SU-DHL-6 (cell line): Measurements from ENCODE around the gene KDM6B.
A peak's percentile ranks its signal among the peaks of the same experiment; 100 is the strongest.

ENCODE experiments used
- H2AFZ ChIP-seq: fragments of 200-600 bp; sonication (generic); 2 replicates; pipeline ENCODE4 v1.6.1; 2014; ENCODE audit warnings: low read depth, mild to moderate bottlenecking, moderate library complexity, mixed read lengths, antibody characterized with exemption, low read length; ENCODE audit not compliant: severe bottlenecking
- H3F3A ChIP-seq: fragments of 200-600 bp; shearing (Covaris generic); 2 replicates; pipeline ENCODE4 v1.6.0; 2016; ENCODE audit warnings: antibody characterized with exemption, mild to moderate bottlenecking; ENCODE audit not compliant: insufficient read depth
- H3K27ac ChIP-seq: fragments of 200-600 bp; sonication (generic); 2 replicates; pipeline ENCODE4 v1.5.1; 2016; ENCODE audit warnings: low read depth, mild to moderate bottlenecking, low read length, moderate library complexity, mixed read lengths
- H3K27me3 ChIP-seq: fragments of 200-600 bp; sonication (generic), shearing (Covaris generic); 2 replicates; pipeline ENCODE4 v1.6.0; 2014; ENCODE audit warnings: mild to moderate bottlenecking, low read length
- H3K36me3 ChIP-seq: fragments of 200-600 bp; sonication (generic); 2 replicates; pipeline ENCODE4 v1.6.1; 2014; ENCODE audit warnings: mild to moderate bottlenecking, low read length, mixed read lengths
- H3K4me2 ChIP-seq: fragments of 300-600, 200-600 bp; shearing (Covaris generic), sonication (generic); 2 replicates; pipeline ENCODE4 v1.6.0; 2014; ENCODE audit warnings: low read length, low read depth, mild to moderate bottlenecking; ENCODE audit not compliant: poor library complexity, severe bottlenecking
- H3K4me3 ChIP-seq: fragments of 200-600 bp; sonication (generic); 2 replicates; pipeline ENCODE4 v1.5.1; 2014; ENCODE audit warnings: antibody characterized with exemption, low read length, mild to moderate bottlenecking, mixed read lengths; ENCODE audit not compliant: insufficient read depth, poor library complexity, severe bottlenecking
- H3K79me2 ChIP-seq: fragments of 200-600 bp; sonication (generic); 2 replicates; pipeline ENCODE4 v1.6.1; 2014; ENCODE audit warnings: mild to moderate bottlenecking, low read length, moderate library complexity; ENCODE audit not compliant: insufficient read depth
- H3K9ac ChIP-seq: fragments of 200-600 bp; sonication (generic); 2 replicates; pipeline ENCODE4 v1.7.0; 2014; ENCODE audit warnings: mild to moderate bottlenecking, low read length
- H3K9me2 ChIP-seq: fragments of 200-600 bp; sonication (generic); replicated peaks from 2 replicates; pipeline ENCODE4 v1.6.1; 2014; ENCODE audit warnings: low read length; ENCODE audit not compliant: insufficient read depth
- H3K9me3 ChIP-seq: fragments of 200-600 bp; sonication (generic); 2 replicates; pipeline ENCODE4 v1.6.1; 2014; ENCODE audit warnings: low read length, mixed read lengths; ENCODE audit not compliant: insufficient read depth
- H4K20me1 ChIP-seq: fragments of 200-600 bp; sonication (generic); 2 replicates; pipeline ENCODE4 v1.6.1; 2014; ENCODE audit warnings: low read depth, mild to moderate bottlenecking, antibody characterized with exemption, low read length, moderate library complexity, mixed read lengths
- EZH2phosphoT487 ChIP-seq: fragments of 200-600 bp; sonication (generic), shearing (Covaris generic); conservative IDR thresholded peaks from 2 replicates; pipeline ENCODE4 v1.6.1; 2018; ENCODE audit warnings: mild to moderate bottlenecking, antibody characterized with exemption, low read length, moderate library complexity, mixed read lengths
- TF ChIP-seq, protein P1 (sequence below): fragments of 200-600 bp; sonication (generic); IDR thresholded peaks from one replicate; pipeline ENCODE4 v1.5.1; 2017; ENCODE audit warnings: antibody characterized with exemption, mild to moderate bottlenecking, low read length, moderate library complexity; ENCODE audit not compliant: insufficient read depth, poor library complexity, severe bottlenecking

Gene KDM6B, protein sequence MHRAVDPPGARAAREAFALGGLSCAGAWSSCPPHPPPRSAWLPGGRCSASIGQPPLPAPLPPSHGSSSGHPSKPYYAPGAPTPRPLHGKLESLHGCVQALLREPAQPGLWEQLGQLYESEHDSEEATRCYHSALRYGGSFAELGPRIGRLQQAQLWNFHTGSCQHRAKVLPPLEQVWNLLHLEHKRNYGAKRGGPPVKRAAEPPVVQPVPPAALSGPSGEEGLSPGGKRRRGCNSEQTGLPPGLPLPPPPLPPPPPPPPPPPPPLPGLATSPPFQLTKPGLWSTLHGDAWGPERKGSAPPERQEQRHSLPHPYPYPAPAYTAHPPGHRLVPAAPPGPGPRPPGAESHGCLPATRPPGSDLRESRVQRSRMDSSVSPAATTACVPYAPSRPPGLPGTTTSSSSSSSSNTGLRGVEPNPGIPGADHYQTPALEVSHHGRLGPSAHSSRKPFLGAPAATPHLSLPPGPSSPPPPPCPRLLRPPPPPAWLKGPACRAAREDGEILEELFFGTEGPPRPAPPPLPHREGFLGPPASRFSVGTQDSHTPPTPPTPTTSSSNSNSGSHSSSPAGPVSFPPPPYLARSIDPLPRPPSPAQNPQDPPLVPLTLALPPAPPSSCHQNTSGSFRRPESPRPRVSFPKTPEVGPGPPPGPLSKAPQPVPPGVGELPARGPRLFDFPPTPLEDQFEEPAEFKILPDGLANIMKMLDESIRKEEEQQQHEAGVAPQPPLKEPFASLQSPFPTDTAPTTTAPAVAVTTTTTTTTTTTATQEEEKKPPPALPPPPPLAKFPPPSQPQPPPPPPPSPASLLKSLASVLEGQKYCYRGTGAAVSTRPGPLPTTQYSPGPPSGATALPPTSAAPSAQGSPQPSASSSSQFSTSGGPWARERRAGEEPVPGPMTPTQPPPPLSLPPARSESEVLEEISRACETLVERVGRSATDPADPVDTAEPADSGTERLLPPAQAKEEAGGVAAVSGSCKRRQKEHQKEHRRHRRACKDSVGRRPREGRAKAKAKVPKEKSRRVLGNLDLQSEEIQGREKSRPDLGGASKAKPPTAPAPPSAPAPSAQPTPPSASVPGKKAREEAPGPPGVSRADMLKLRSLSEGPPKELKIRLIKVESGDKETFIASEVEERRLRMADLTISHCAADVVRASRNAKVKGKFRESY (N-terminal part only)

DNA sequence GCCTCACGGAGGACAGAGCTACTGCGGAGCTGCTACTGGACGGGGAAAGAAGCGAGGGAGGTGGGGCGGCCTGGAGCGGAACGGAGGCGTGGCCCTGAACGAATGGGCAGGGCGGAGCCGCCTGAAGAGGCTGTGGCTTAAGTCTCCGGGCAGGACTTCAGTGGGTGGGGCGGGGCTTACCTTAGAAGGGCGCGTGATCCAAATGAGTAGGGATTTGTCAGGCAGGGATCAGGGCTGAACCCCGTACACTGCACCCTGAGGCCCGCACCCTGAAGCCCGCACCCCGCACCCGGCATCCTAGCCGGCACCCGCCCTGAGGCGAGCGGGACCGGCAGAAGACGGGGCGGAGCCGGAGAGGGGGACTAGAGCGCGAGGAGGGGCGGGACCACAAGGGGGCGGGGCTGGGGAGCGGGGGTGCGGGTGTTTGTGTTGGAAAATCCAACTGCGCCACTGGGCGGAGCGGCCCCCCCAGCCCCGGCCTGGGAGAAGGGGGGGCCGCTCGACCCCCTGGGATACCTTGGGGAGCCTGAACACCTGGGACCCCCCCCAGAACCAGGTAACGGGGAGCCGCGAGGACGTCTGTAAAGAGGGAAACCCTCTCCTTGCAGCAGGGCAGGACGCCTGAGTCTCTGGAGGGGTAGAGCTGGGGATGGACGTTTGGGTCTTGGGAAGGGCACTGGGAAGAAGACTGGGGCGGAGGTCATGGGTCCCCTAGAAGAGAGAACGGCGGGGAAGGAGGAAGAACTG, at the start of gene KDM6B:
KDM6B (plus strand) TSS at position 423 of the 747 bp plus-strand sequence. CDS start 11,338 bp downstream, outside the sequence.
- H3K9ac ChIP-seq, result peak within 1 kb of the TSS; percentile 71
- H3K9me3 ChIP-seq, result no peaks in the 10 kb centered on the region
- H3K9me2 ChIP-seq, result no peaks in the 10 kb centered on the region
- H3K4me3 ChIP-seq, result peak within 1 kb of the TSS; percentile 81
- no peaks in the 10 kb centered on the region for H3K79me2 ChIP-seq
- no peak for TF ChIP-seq EZH2phosphoT487
- TF ChIP-seq, protein P1, sequence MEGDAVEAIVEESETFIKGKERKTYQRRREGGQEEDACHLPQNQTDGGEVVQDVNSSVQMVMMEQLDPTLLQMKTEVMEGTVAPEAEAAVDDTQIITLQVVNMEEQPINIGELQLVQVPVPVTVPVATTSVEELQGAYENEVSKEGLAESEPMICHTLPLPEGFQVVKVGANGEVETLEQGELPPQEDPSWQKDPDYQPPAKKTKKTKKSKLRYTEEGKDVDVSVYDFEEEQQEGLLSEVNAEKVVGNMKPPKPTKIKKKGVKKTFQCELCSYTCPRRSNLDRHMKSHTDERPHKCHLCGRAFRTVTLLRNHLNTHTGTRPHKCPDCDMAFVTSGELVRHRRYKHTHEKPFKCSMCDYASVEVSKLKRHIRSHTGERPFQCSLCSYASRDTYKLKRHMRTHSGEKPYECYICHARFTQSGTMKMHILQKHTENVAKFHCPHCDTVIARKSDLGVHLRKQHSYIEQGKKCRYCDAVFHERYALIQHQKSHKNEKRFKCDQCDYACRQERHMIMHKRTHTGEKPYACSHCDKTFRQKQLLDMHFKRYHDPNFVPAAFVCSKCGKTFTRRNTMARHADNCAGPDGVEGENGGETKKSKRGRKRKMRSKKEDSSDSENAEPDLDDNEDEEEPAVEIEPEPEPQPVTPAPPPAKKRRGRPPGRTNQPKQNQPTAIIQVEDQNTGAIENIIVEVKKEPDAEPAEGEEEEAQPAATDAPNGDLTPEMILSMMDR, result no peak
- H3K36me3 ChIP-seq, result no peaks in the 10 kb centered on the region
- H3K27me3 ChIP-seq, result no peaks in the 10 kb centered on the region
- peak within 1 kb of the TSS; percentile 92 for H3K27ac ChIP-seq
- peak within 1 kb of the TSS; percentile 94 for H3K4me2 ChIP-seq
- peaks cover 29% of the 10 kb centered on the region for H3F3A ChIP-seq
- H4K20me1 ChIP-seq, result no peaks in the 10 kb centered on the region
- H2AFZ ChIP-seq, result peak within 1 kb of the TSS; percentile 86

DNA sequence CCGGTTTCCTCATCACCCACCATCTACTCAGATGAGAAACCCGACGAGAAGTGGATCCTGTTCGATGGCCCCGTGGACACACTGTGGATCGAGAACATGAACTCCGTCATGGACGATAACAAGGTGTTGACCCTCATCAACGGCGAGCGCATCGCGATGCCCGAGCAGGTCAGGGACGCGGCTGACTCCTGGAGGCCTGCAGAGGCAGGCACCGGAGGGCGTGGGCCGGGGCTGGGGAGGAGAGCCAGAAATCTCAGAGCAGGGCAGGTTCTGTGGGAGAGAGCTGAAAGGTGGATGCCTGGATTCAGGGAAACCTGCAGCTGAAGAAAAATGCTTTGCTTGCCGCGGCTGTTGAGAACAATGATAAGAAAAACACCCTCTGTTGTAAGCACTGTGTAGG, 47.2 kb upstream of the KDM6B start:
- H3K9me2 ChIP-seq, result no peaks in the 10 kb centered on the region
- H2AFZ ChIP-seq, result no peak overlapping the region
- H3K36me3 ChIP-seq, result no peaks in the 10 kb centered on the region
- TF ChIP-seq EZH2phosphoT487, result no peak
- TF ChIP-seq, protein P1, result no peak
- H3K27ac ChIP-seq, result no peak overlapping the region
- H3K27me3 ChIP-seq, result no peaks in the 10 kb centered on the region
- H3K9me3 ChIP-seq, result no peaks in the 10 kb centered on the region
- no peak overlapping the region for H3K9ac ChIP-seq
- no peaks in the 10 kb centered on the region for H4K20me1 ChIP-seq
- H3K4me2 ChIP-seq, result no peak overlapping the region
- H3K4me3 ChIP-seq, result no peak overlapping the region
- H3F3A ChIP-seq, result no peaks in the 10 kb centered on the region
- H3K79me2 ChIP-seq, result no peaks in the 10 kb centered on the region

DNA sequence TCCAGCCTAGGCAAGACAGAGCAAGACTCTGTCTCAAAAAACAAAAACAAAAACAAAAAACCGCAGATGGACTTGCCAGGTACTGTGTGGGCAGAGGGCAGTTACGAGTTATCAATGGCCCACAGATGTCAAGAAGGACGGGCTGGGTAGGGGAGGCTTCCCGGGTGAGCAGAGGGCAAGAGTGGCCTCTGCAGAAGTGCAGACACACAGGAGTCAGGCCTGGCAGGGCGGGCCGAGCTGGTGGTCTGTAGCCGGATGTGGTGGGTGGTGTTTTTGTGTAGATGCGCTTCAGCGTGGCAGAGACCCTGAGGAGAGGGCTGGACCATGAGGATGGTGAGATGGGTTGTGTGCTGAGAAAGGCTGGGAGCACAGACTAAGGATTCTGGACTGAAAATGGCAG, 44.9 kb upstream of the KDM6B start:
- Histone ChIP-seq H3K9ac (no peak overlapping the region), H3K27me3 (no peaks in the 10 kb centered on the region), H4K20me1 (no peaks in the 10 kb centered on the region), H3K27ac (no peak overlapping the region), H3K9me2 (no peaks in the 10 kb centered on the region), H3K9me3 (no peaks in the 10 kb centered on the region), H3K4me2 (no peak overlapping the region), H3K79me2 (no peaks in the 10 kb centered on the region), H3K4me3 (no peak overlapping the region), H3F3A (no peaks in the 10 kb centered on the region), H2AFZ (no peak overlapping the region), H3K36me3 (no peaks in the 10 kb centered on the region)
- TF ChIP-seq, protein P1, result no peak
- no peak for TF ChIP-seq EZH2phosphoT487
